Kidney epithelial cell (primary cell): ENCODE results near the gene TMEM259. TPM values are rescaled to one million over a fixed set of nuclear protein-coding genes. Genes with fewer than 3 reads are reported as not detected.

ENCODE experiments used
- DNase-seq: peaks from one replicate; pipeline ENCODE4 v3.0.0-alpha.2; 2010; ENCODE audit warnings: low read depth
- H3K27me3 ChIP-seq: 2 replicates; pipeline ENCODE4 v1.6.0; 2011; ENCODE audit warnings: low read length; ENCODE audit not compliant: control insufficient read depth, insufficient read depth
- H3K36me3 ChIP-seq: 2 replicates; pipeline ENCODE4 v1.5.1; 2011; ENCODE audit warnings: low read length; ENCODE audit not compliant: control insufficient read depth, insufficient read depth
- H3K4me3 ChIP-seq: 2 replicates; pipeline ENCODE4 v1.5.1; 2011; ENCODE audit warnings: low read depth, mild to moderate bottlenecking, control low read depth, low read length
- CTCF ChIP-seq: IDR thresholded peaks from 2 replicates; pipeline ENCODE4 v1.5.1; 2011; ENCODE audit warnings: mild to moderate bottlenecking, moderate library complexity, low read length, control low read depth, inconsistent platforms; ENCODE audit not compliant: insufficient read depth, poor library complexity, severe bottlenecking
- total RNA-seq: library from RNA; depleted of rRNA; stranded (reverse); fragments of >200 nt; gene quantifications from 2 replicates; pipeline ENCODE4 v1.2.3, GENCODE V29; 2015

TMEM259 gene
- total RNA-seq, 1 donor from 2014 or later = 204 TPM

- DNase-seq = no peak
- Histone ChIP-seq H3K36me3 (no peaks in the 10 kb centered on the region), H3K27me3 (peaks cover 10% of the 10 kb centered on the region), H3K4me3 (no peak overlapping the region)
- no peak for TF ChIP-seq CTCF
Measured at GRCh38 chr19:1008268-1009040, 12.5 kb downstream of the TMEM259 start.

DNA sequence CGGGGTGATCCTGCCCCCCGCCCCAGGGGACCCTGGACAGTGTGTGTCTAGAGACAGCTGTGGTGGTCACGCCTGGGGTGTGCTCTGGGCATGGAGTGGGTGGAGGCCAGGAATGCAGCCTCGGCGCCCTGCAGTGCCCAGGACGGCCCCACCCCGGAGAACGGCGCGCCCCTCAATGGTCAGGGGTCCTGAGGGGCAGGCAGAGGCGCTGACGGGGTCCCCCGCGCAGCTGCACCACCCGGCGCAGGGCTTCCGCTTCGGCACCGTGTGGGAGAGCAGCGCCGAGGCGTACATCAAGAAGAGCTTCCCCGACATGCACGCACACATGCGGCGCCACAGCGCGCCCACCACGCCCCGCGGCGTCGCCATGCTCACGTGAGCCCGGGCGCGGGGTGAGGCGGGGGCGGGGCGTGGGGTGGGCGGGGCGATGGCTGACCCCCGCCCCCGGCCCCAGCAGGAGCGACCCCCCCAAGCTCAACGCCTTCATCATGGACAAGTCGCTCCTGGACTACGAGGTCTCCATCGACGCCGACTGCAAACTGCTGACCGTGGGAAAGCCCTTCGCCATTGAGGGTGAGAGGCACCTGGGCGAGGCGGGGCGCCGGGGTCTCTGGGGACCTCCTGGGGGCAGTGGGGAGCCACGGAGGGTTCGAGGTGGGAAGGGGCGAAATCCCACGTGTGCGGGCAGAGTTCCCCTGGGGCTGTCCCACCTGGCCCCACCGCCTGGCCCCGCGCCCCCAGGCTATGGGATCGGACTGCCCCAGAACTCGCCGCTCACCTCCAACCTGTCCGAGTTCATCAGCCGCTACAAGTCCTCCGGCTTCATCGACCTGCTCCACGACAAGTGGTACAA is 13.3 kb downstream of the TMEM259 start:
- no peak overlapping the region for H3K4me3 ChIP-seq
- peaks cover 17% of the 10 kb centered on the region for H3K27me3 ChIP-seq
- no peak for DNase-seq
- TF ChIP-seq CTCF = no peak
- H3K36me3 ChIP-seq = no peaks in the 10 kb centered on the region

- no peak overlapping the region for H3K4me3 ChIP-seq
- H3K27me3 ChIP-seq = peaks cover 20% of the 10 kb centered on the region
- no peaks in the 10 kb centered on the region for H3K36me3 ChIP-seq
- no peak for TF ChIP-seq CTCF
- DNase-seq = no peak
Measured at GRCh38 chr19:1006711-1007398, 14.1 kb downstream of the TMEM259 start.

DNA sequence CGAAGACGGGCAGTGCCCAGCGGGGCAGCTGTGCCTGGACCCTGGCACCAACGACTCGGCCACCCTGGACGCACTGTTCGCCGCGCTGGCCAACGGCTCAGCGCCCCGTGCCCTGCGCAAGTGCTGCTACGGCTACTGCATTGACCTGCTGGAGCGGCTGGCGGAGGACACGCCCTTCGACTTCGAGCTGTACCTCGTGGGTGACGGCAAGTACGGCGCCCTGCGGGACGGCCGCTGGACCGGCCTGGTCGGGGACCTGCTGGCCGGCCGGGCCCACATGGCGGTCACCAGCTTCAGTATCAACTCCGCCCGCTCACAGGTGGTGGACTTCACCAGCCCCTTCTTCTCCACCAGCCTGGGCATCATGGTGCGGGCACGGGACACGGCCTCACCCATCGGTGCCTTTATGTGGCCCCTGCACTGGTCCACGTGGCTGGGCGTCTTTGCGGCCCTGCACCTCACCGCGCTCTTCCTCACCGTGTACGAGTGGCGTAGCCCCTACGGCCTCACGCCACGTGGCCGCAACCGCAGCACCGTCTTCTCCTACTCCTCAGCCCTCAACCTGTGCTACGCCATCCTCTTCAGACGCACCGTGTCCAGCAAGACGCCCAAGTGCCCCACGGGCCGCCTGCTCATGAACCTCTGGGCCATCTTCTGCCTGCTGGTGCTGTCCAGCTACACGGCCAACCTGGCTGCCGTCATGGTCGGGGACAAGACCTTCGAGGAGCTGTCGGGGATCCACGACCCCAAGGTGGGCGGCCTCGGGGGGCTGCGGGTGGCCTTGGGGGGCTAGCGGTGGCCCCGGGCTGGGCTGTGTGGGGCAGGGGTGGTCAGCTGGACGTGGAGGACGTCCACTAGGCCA is 15.9 kb downstream of the TMEM259 start:
- TF ChIP-seq CTCF = no peak
- no peak overlapping the region for H3K4me3 ChIP-seq
- DNase-seq = no peak
- no peaks in the 10 kb centered on the region for H3K36me3 ChIP-seq
- peaks cover 36% of the 10 kb centered on the region for H3K27me3 ChIP-seq

- Histone ChIP-seq H3K4me3 (no peak overlapping the region), H3K27me3 (peaks cover 40% of the 10 kb centered on the region), H3K36me3 (no peaks in the 10 kb centered on the region)
- TF ChIP-seq CTCF = no peak
- DNase-seq = no peak
Measured at GRCh38 chr19:1004204-1004802, 16.6 kb downstream of the TMEM259 start.
